Activated naive CD4-positive, alpha-beta T cell treated with anti-CD3 and anti-CD28 coated beads, Interleukin-2, amount 50 U/mL, for 72 hours (primary cell): ENCODE measurements around the gene DOK3. TPM values are rescaled to one million over a fixed set of nuclear protein-coding genes. Genes with fewer than 3 reads are reported as not detected.

ENCODE experiments used
- ATAC-seq, 2 donors: fragments of 150-1000 bp; cut with Tn5 transposase; 2 replicates each; pipeline ENCODE4 v1.10.0; 2021; ENCODE audit warnings: mild to moderate bottlenecking in 2 of 2, moderate library complexity in 2 of 2
- DNase-seq, 2 donors: peaks; one replicate each; pipeline ENCODE4 v3.0.0; 2021 to 2022; ENCODE audit warnings: low spot score in 2 of 2
- H3K27ac Mint-ChIP-seq, 2 donors: one replicate each; pipeline ENCODE4 v1.8.0; 2022; ENCODE audit warnings: mild to moderate bottlenecking in 2 of 2, mixed read lengths in 2 of 2
- H3K36me3 Mint-ChIP-seq, 2 donors: one replicate each; pipeline ENCODE4 v1.8.0; 2022; ENCODE audit warnings: mixed read lengths in 2 of 2
- H3K9me3 Mint-ChIP-seq, 2 donors: one replicate each; pipeline ENCODE4 v1.8.0; 2022; ENCODE audit warnings: mixed read lengths in 2 of 2
- total RNA-seq, 2 donors: library from RNA; stranded (reverse); gene quantifications; one replicate each; pipeline ENCODE4 v1.2.3, GENCODE V29; 2022

The DOK3 gene
- total RNA-seq, 2 donors from 2014 or later = 1.8 to 14.9 TPM

DNA sequence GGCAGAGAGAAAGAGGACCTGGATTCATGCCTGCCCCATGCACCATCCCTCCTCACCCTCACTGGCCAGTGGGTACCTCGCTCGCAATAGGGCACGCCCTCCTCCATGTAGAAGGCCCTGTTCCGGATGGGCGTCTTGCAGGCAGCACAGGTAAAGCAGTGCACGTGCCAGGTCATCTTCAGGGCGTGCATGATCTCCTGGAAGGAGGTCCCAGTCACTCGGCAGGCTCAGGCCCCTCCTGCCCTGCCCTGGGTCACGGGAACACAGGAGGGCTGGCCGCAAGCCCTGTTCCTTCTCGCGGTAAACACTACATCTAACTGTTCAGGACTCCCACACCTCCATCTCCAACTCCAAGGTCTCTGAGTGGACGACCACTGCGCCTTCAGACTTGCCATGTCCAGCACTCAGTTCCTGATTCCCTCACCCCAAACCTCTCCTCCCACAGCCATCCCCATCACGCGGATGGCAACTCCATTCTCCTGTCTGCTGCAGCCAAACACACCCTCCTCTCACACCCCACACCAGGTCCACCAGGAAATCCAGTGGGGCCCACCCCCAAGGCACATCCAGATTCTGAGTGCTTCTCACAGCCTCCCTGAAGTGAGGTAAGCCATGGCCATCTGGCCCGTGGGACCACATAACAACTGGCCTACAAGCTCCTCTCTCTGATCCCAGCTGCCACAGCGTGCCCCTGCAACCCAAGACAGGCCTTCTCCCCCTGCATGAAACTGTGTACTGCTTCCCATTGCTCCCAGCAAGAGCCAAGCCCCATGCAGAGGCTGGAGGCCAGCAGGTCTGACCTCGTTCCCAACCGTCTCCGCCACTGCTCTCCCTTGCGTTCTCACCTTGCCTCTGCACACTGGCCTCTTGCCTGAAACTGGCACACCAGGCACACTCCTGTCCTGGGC lies 25.4 kb downstream of the DOK3 start:
- Mint-ChIP-seq H3K36me3 (peaks cover 0 to 8% of the 10 kb centered on the region in 2 donors), H3K27ac (peak overlapping the region in 1 of 2 donors; percentile 9), H3K9me3 (no peaks in the 10 kb centered on the region)
- peak in 1 of 2 donors; percentile 19 for ATAC-seq
- DNase-seq = no peak

DNA sequence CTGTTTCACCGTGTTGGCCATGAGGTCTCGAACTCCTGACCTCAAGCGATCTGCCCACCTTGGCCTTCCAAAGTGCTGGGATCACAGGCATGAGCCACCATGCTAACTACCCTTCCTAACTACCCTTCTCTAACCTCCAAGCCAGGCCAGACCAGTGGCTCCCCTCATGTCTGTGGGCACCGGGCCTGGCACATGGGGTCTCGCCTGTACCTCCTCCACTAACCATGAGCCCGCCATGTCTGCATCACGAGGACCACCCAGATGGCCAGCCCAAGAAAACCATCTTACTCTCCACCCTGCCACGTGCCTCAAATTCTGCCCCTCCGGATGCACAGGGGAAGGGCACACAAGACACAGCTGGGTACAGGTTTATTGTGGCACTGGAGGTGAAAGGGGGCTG lies 26.6 kb downstream of the DOK3 start:
- H3K27ac Mint-ChIP-seq = no peak overlapping the region
- DNase-seq (no peak), ATAC-seq (no peak)
- H3K9me3 Mint-ChIP-seq = no peaks in the 10 kb centered on the region
- peaks cover 0 to 19% of the 10 kb centered on the region in 2 donors for H3K36me3 Mint-ChIP-seq

DNA sequence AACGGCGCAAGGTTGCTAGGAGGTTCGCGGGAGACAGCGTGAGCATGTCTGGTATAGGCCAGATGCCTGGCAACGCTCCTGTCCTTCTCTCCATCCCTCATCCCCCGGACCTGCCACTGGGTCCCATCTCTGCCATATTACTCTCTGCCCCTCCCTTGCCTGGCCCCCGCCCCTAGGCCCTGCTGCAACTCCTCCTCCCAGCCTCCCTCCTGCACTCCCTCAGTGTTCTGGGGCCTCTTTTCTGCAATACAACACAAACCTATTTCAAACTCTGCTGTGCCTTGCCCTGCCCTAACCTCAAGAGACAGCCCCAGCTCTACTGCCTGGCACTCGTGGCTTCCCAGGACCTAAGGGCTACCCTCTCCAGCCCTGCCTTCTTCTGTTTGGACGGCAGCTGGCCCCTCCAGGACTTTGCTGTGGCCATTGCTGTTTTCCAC lies 27.2 kb downstream of the DOK3 start:
- ATAC-seq (no peak), DNase-seq (no peak)
- H3K9me3 Mint-ChIP-seq = no peaks in the 10 kb centered on the region
- H3K36me3 Mint-ChIP-seq = peaks cover 0 to 19% of the 10 kb centered on the region in 2 donors
- no peak overlapping the region for H3K27ac Mint-ChIP-seq

DNA sequence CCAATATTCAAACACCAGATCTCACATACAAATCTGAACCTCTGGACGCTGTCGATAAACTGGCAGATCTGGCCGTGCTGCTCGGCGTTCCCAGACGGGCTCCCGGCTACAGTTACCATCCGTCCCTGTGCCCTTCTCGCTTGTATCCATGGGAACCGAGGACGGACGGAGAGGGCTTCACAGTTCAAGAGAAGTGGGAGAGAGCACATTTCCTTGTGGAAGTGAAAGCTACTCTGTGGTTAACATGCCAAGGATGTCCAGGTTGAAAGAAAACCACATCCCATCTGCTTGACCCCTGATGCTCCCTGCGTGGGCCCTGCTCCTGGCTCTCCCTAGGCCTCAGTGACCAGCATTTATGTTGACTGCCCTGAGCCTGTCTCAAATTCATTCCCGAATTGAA lies 29.9 kb downstream of the DOK3 start:
- H3K36me3 Mint-ChIP-seq = peaks cover 0 to 19% of the 10 kb centered on the region in 2 donors
- H3K9me3 Mint-ChIP-seq = no peaks in the 10 kb centered on the region

DNA sequence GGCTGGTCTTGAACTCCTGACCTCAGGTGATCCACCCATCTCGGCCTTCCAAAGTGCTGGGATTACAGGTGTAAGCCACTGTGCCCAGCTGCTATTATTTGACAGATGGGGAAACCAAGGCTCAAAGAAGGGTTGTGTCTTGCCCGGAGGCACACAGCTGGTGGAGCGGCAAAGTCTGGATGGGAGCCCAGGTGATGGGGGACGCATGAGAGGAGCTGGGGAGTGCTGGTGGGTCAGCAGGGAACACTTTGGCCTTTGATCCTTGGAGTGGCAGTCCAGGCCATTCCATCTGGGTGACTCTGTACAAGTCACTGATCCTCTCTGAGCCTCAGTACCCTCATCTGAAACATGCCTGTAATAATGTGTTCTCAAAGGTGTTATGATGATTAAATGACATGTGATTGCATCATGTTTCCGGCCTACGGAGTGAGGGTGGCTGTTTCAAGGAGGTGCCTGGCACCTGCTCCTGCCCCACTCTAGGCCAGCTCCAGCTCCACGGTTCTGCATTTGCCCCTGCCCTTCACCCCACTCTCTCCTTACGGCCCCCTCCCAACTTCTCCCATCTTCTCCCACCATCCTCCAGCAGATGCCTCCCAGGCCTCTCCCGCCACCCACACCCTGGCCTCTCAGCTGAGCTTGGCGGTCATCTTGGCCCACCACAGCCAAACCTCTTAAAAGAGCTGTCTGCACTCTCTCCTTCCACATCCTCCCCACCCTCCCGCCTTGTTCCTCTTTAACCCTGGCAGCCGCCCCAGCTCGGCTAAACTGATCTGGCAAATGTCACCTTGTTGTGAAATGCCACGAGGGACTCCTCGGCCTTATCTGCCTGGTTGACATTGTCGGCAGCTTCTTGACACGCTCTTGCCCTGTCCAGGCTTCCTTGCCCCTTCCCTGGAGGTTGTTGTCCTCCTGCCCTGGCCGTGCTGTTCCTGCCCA lies 30.6 kb downstream of the DOK3 start:
- H3K27ac Mint-ChIP-seq = peak overlapping the region; percentile 89 to 96
- no peak for DNase-seq
- peaks cover 0 to 19% of the 10 kb centered on the region in 2 donors for H3K36me3 Mint-ChIP-seq

More for the DNA sequence above, 29.9 kb downstream of the DOK3 start:
- H3K27ac Mint-ChIP-seq = peak overlapping the region; percentile 89 to 96
- ATAC-seq = no peak
- DNase-seq = no peak

DNA sequence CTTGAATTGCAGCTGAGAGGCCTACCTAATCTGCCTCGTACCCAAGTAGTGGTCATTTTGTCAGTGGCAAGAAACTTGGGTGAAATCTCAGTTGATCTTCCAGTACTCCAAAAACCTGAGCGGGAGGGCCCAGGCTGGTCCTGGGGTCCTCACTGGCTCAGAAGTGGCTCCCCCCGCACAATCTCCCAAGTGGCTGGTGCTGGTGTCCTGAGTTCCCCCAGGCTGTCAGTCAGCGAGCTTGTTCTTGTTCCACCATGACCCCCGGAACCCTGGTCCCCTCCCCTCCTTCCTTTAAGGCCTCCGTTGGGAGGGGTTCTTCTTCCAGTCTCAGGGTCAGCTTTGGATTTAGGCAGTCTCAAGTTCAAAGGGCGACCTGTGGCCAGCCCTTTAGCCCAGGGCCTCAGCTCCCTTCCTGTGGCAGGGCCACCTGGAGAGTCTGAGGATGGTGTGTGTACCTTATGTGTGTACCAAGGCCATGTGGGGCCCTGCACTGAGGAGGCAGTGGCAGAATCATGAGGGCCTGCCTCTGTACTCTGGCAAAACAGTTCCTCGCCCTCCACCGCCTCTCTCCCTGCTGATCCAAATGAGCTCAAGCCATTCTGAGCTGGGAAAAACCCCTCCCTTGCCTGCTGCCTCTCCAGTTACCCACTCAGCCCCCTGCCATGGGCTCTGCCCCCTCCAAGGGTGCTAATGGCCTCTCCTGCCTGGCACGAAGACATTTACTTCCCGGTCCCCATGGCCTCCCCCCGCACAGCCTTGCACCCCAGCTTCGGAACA lies 31.7 kb downstream of the DOK3 start:
- ATAC-seq (no peak), DNase-seq (no peak)
- Mint-ChIP-seq H3K36me3 (peaks cover 0 to 19% of the 10 kb centered on the region in 2 donors), H3K27ac (peak overlapping the region; percentile 89 to 96), H3K9me3 (no peaks in the 10 kb centered on the region)

More for the DNA sequence above, 30.6 kb downstream of the DOK3 start:
- H3K9me3 Mint-ChIP-seq = no peaks in the 10 kb centered on the region
- ATAC-seq = peak; percentile 79 to 80

DNA sequence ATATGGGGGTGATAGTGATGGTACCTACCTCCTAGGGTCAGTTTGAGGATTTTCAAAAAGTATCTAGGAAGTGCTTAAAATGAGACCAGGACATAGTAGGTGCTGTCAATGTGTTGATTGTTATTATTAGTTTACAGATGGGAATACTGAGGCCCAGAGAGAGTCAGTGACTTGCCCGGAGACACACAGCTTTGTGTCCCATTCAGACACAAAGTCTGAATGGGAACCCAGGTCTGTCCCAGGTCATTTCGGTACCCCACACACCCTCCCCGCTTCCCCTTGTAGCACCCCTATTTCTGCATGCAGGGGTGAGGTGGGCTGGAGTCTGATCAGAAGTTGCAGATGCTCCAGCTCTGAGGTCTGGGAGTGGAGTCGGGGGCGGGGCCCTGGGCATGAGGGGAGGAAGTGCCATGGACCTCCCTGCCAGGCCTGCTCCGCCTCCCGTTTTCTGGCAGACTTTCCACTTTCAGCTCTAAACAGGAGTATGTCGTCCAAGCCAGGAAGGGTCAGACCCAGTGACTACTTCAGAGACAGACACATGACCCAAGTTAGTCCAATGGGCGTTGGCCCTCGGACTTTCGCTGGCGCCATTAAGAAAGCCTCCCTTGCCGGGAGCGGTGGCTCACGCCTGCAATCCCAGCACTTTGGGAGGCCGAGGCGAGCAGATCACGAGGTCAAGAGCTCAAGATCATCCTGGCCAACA lies 32.9 kb downstream of the DOK3 start:
- no peak for DNase-seq
- Mint-ChIP-seq H3K27ac (peak overlapping the region in 1 of 2 donors; percentile 4), H3K36me3 (peaks cover 0 to 19% of the 10 kb centered on the region in 2 donors), H3K9me3 (no peaks in the 10 kb centered on the region)
- no peak for ATAC-seq

DNA sequence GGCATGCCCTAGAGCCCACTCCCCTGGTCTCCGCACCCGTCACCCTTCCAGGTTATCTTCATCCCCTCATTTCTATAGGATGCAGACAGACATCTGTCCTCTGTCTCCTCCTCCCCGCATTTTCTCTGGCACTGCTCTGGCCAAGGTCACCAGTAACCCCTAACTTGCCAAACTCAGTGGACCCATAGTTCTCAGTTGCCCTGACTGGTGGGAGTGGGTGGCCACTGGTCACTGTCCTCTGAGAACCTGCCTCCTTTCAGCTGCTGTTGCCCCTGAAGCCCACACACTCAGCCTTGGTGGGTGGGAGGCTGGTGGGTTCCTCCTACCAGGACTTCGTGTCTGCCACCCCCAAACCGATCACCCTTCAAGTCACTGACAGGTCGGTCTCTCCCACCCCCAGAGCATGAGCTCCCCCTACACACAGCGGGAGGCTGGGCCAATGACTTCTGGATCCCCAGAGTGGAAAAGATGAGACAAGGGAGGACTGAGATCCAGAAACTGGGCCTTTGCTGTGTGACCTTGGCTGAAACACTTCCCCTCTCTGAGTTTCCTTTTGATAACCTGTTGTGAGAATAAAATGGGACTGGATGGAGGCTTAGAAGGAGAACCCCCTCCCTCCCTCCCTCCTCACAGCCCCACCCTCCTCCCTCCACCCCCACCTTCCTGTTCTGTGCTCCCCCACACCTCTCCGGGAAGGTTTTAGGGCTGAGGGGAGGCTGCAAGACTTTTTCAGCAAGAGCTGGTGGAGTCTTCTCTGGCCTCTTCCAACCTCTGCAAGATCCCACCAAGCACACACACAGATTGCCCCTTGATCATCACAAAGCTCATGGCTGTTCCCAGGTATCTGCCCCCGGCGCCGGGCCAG lies 33.8 kb downstream of the DOK3 start:
- ATAC-seq (no peak), DNase-seq (no peak)
- peaks cover 0 to 19% of the 10 kb centered on the region in 2 donors for H3K36me3 Mint-ChIP-seq
- peak overlapping the region in 1 of 2 donors; percentile 4 for H3K27ac Mint-ChIP-seq
- H3K9me3 Mint-ChIP-seq = no peaks in the 10 kb centered on the region

DNA sequence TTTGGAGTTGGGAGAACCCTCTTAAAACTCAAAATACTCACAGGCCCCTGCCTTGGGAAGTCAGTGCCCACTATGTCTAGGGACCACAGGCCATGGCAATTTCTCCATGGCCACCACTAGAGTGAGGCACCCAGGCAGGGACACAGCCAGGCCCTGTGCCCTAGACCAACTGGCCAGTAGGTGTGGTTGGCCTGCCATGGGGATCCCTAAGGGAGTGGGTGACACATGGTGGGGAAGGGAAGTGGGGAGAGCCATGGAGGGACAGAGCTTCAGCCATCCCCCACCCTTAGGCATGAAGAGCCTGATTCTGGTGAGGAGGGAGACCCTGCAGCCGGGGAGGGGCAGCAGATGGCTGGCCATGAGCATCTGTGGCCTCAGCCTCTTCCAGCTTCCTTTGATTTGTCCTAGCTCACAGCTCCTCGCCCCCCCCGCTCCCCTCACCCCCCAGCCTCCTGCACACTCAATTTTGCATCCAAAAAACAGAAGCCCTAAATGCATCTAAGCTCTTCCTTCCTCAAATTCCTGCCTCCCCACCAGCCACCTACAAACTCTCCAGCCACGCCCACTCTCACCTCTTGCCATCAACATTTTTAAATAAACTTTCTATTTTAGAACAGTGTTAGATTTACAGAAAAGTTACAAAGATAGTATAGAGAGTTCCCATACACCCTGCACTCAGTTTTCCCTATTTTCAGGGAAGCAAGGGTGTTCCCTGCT lies 34.6 kb downstream of the DOK3 start:
- no peak overlapping the region for H3K27ac Mint-ChIP-seq
- DNase-seq (no peak), ATAC-seq (no peak)
- H3K9me3 Mint-ChIP-seq = no peaks in the 10 kb centered on the region
- peaks cover 0 to 19% of the 10 kb centered on the region in 2 donors for H3K36me3 Mint-ChIP-seq

DNA sequence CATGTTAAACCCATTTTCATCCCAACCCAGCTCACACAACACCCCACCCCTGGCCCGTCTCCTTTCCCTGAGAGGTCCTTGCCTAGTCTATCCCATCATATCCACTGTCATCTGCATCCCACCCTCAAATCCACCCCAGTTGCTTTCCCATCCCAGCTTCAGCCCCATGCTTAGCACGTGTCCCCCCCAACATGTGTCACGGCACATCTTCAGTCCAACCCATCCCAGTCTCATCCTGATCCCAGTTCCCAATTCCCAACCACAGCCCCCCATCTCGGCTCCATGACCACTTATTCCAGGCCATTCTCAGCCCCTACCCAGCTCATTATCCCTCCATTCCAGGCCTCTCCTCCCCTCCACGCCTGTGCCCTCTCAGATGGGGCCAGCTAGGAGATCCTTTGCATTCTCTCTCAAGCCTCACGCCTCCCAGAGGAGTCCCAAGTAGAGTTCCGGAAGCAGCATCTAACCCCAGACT lies 35.6 kb downstream of the DOK3 start:
- Mint-ChIP-seq H3K36me3 (peaks cover 0 to 9% of the 10 kb centered on the region in 2 donors), H3K9me3 (no peaks in the 10 kb centered on the region), H3K27ac (peak overlapping the region in 1 of 2 donors; percentile 62)
- DNase-seq (no peak), ATAC-seq (no peak)

DNA sequence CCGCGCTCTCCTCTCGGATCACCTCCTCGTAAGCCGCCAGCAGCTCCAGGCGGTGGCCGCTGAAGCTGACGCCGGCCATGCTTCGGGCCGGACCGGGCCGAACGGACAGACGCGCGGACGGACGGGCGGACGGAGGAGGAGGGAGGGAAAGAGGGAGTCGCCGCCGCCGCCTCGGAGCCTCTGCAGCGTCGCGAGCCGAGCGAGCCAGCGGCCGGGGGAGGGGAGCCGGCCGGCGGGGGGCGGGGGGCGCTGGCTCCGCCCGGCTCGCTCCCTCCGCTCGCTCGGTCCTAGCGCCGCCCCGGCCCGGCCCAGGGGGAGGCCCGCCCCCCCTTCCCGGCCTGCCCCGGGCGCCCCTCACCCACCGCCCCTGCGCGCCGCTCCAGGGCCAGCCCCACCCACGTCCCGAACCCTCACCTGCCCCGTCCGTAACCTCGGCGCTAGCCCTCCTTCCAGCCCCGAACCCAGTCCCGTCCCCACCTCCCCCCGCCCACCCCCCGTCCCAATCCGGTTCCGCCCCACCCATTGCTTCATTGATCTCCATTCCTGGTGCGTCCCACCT lies 36.1 kb downstream of the DOK3 start, which contains the start of gene DBN1:
DBN1 (minus strand) TSS at position 192 of the 559 bp plus-strand sequence; CDS start at position 79, 113 bp downstream.
- H3K27ac Mint-ChIP-seq = peak within 1 kb of the TSS in 1 of 2 donors; percentile 62
- peak; percentile 11 to 57 for ATAC-seq

DNA sequence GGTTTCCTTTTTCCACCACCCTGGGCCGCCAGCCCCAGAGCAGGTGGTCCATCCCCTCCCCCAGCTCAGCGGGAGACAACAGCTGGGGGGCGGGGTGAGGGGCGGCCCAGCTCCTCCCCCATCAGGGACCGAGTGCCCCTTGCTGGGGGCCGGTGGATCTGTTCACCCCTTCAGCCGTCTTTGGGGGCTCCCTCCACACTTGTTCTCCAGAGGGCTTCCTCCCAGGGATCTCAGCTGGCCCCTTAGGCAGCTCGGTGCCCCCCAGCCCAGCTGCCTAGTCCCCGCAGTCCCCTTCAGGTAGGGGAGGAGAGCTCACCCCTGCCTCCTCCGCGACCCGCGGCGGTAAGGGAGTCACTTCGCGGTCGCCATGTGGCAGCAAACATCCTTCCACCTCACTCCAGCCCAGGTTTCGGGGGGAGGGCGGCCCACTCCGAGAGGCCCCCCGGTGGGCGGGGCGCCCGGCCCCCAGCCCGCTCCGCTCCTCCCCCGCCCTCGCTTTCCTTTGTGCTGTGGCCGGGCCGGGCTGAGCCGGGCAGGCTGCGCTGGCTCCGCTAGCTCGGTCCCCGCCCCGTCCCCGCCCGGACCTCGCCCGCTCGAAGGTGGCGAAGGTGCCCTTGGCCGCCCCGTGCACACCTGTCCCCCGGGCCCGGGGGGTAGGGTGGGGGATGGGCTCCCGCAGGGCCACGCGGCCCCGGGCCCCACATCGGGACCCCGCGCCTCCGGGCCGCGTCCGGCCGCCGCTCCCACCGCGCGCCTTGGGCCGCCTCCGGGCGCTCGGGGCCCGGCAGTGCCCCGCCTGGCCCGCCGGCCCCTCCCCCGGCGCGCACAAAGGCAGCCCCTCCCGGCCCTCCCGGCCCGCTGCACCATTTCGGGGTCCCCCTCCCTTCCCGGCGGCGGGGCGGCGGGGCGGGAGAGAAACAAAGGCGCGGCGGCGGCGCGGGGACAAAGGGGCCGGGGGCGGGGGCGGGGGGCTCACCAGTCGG lies 36.9 kb downstream of the DOK3 start:
- no peaks in the 10 kb centered on the region for H3K36me3 Mint-ChIP-seq
- H3K9me3 Mint-ChIP-seq = no peaks in the 10 kb centered on the region
- DNase-seq = peak in 1 of 2 donors; percentile 56
- peak overlapping the region in 1 of 2 donors; percentile 50 for H3K27ac Mint-ChIP-seq
- peak; percentile 67 to 68 for ATAC-seq

More for the DNA sequence above, 36.1 kb downstream of the DOK3 start, which contains the start of gene DBN1:
- Mint-ChIP-seq H3K9me3 (no peaks in the 10 kb centered on the region), H3K36me3 (peaks cover 0 to 4% of the 10 kb centered on the region in 2 donors)
- DNase-seq = no peak
